GM12891 (cell line): ENCODE measurements around the gene SH2D3C.

Experiments used
- POLR2A ChIP-seq: IDR thresholded peaks from 2 replicates; pipeline ENCODE4 v1.6.1; 2011; ENCODE audit warnings: low read depth, low read length, control low read depth
- POLR2AphosphoS5 ChIP-seq: IDR thresholded peaks from 2 replicates; pipeline ENCODE4 v1.6.1; 2011; ENCODE audit warnings: low read depth, low read length, control low read depth

DNA sequence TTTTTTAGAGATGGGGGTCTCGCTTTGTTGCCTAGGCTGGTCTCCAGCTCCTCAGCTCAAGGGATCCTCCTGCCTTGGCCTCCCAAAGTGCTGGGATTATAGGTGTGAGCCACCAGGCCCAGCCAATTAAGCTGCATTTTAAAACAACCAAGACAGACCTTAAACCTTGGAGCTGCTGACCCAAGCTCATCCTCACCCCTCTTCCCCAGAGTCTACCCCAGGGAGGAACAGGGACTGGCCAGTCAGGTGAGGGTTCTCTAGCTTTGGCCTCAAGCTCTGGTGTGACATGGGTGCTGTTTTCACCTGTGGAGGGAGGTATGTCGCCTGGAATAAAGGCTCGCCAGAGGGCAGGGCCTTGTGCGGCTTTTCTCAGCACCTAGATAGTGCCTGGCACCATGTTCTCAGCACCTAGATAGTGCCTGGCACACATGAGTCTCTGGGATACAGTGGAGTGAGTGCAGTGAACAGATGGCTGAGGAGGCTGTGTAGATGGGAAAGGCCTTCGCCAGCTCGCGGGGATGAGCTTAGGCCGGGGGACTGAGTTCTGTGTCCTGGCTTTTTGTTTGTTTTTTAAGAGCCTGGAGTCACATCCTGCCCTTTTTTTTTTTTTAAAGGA, 14.7 kb upstream of the SH2D3C start:
- TF ChIP-seq POLR2A: peak; percentile 57
- TF ChIP-seq POLR2AphosphoS5: peak; percentile 59
